ENCODE results near the gene ALDOC. TPM values are rescaled to one million over a fixed set of nuclear protein-coding genes. Genes with fewer than 3 reads are reported as not detected.

Gene ALDOC
- total and polyA plus RNA-seq, 10 of the 15 experiments (the other 5 are each of a cell fraction or from before 2014, with no cell fraction given) = 16.0 to 268 (median 78.2) TPM

GRCh38 chr17:28567604-28568003 is 9.1 kb downstream of the ALDOC start (continued):
- TF ChIP-seq, protein P1, sequence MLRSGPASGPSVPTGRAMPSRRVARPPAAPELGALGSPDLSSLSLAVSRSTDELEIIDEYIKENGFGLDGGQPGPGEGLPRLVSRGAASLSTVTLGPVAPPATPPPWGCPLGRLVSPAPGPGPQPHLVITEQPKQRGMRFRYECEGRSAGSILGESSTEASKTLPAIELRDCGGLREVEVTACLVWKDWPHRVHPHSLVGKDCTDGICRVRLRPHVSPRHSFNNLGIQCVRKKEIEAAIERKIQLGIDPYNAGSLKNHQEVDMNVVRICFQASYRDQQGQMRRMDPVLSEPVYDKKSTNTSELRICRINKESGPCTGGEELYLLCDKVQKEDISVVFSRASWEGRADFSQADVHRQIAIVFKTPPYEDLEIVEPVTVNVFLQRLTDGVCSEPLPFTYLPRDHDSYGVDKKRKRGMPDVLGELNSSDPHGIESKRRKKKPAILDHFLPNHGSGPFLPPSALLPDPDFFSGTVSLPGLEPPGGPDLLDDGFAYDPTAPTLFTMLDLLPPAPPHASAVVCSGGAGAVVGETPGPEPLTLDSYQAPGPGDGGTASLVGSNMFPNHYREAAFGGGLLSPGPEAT (IDR thresholded peaks at IDR 0.05; ENCODE audit: low read depth) = peak; percentile 84
- no peak for TF ChIP-seq CBX3 (IDR thresholded peaks at IDR 0.05; ENCODE audit: borderline replicate concordance, low read depth)
- TF ChIP-seq JUND (IDR thresholded peaks at IDR 0.05; ENCODE audit: low read depth, low read length) = no peak
- no peak for TF ChIP-seq NFIC (IDR thresholded peaks at IDR 0.05; ENCODE audit: low read depth, low read length)
- TF ChIP-seq, protein P2, sequence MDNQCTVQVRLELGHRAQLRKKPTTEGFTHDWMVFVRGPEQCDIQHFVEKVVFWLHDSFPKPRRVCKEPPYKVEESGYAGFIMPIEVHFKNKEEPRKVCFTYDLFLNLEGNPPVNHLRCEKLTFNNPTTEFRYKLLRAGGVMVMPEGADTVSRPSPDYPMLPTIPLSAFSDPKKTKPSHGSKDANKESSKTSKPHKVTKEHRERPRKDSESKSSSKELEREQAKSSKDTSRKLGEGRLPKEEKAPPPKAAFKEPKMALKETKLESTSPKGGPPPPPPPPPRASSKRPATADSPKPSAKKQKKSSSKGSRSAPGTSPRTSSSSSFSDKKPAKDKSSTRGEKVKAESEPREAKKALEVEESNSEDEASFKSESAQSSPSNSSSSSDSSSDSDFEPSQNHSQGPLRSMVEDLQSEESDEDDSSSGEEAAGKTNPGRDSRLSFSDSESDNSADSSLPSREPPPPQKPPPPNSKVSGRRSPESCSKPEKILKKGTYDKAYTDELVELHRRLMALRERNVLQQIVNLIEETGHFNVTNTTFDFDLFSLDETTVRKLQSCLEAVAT (IDR thresholded peaks at IDR 0.05) = no peak; the same call in 1 of the 2 replicates
- no peak for TF ChIP-seq GABPA (IDR thresholded peaks at IDR 0.05; ENCODE audit: low read depth)
- TF ChIP-seq YY1 (IDR thresholded peaks at IDR 0.05; ENCODE audit: low read depth, low read length) = 0 out of 2 replicates have a peak, but pooled peaks have one; percentile 28
- TF ChIP-seq PBX3 (IDR thresholded peaks at IDR 0.05; ENCODE audit: insufficient replicate concordance, low read depth, low read length) = no peak
- TF ChIP-seq EP300 (IDR thresholded peaks at IDR 0.05; ENCODE audit: borderline replicate concordance in 1 of 2, control insufficient read depth in 1 of 2, low read depth in 2 of 2, low read length in 2 of 2) = peak in 1 of 2 experiments; percentile 70; a peak in 1 of 4 replicates
- no peak for TF ChIP-seq PAX8 (IDR thresholded peaks at IDR 0.05)
- TF ChIP-seq SP1 (IDR thresholded peaks at IDR 0.05; ENCODE audit: low read depth, low read length) = no peak
- no peak for TF ChIP-seq POLR2A (IDR thresholded peaks at IDR 0.05; ENCODE audit: low read depth, low read length)
- TF ChIP-seq KLF5 (IDR thresholded peaks at IDR 0.05; ENCODE audit: partially characterized antibody) = no peak
- TF ChIP-seq NR2F1 (conservative IDR thresholded peaks at IDR 0.05) = no peak
- TF ChIP-seq, protein P3, sequence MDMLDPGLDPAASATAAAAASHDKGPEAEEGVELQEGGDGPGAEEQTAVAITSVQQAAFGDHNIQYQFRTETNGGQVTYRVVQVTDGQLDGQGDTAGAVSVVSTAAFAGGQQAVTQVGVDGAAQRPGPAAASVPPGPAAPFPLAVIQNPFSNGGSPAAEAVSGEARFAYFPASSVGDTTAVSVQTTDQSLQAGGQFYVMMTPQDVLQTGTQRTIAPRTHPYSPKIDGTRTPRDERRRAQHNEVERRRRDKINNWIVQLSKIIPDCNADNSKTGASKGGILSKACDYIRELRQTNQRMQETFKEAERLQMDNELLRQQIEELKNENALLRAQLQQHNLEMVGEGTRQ (IDR thresholded peaks at IDR 0.05; ENCODE audit: borderline replicate concordance, low read depth, low read length) = no peak
- TF ChIP-seq EED (IDR thresholded peaks at IDR 0.05; ENCODE audit: low read depth) = peak; percentile 80
- no peak for TF ChIP-seq TBL1XR1 (IDR thresholded peaks at IDR 0.05; ENCODE audit: low read depth, low read length)
- TF ChIP-seq STAT3 (IDR thresholded peaks at IDR 0.05; ENCODE audit: low read depth, low read length) = 0 out of 2 replicates have a peak, but pooled peaks have one; percentile 28
- no peak for TF ChIP-seq BHLHE40 (IDR thresholded peaks at IDR 0.05; ENCODE audit: borderline replicate concordance in 1 of 2, low read depth in 2 of 2, low read length in 1 of 2)
- TF ChIP-seq ZBTB11 (CRISPR knock-in tag; IDR thresholded peaks at IDR 0.05) = no peak
- no peak for TF ChIP-seq RAD21 (IDR thresholded peaks at IDR 0.05; ENCODE audit: insufficient read depth, low read depth, low read length)
- TF ChIP-seq GATAD2B (conservative IDR thresholded peaks at IDR 0.05; ENCODE audit: low read depth) = no peak
- TF ChIP-seq CHD4 (IDR thresholded peaks at IDR 0.05) = no peak
